ENCODE results near the gene RGS7. TPM values are rescaled to one million over a fixed set of nuclear protein-coding genes. Genes with fewer than 3 reads are reported as not detected.

Gene RGS7
- polyA plus RNA-seq, 1 donor (not counting 4 experiments of a cell fraction or from before 2014, with no cell fraction given) = not detected

- dilution Hi-C loops (cut with MboI; ENCODE audit: extremely low pct_ligation_motif_present, low sequenced_read_pairs) = no loop called here
- no peak for DNase-seq (ENCODE audit: low read depth, low spot score)
- Histone ChIP-seq H3K79me2 (ENCODE audit: control insufficient read depth, insufficient read depth, low read length) (no peaks in the 10 kb centered on the region), H3K36me3 (ENCODE audit: control insufficient read depth in 2 of 2, extremely low read depth in 1 of 2, insufficient read depth in 2 of 2, low read length in 2 of 2) (no peaks in the 10 kb centered on the region), H3K9me1 (ENCODE audit: control insufficient read depth, extremely low read depth, insufficient read depth, low read length) (no peaks in the 10 kb centered on the region), H3K27me3 (ENCODE audit: control insufficient read depth, extremely low read depth, insufficient read depth, low read length) (no peaks in the 10 kb centered on the region), H3K4me2 (ENCODE audit: control insufficient read depth, extremely low read depth, insufficient read depth, low read depth, low read length) (no peak overlapping the region), H3K4me1 (ENCODE audit: control insufficient read depth, extremely low read depth, insufficient read depth, low read length) (no peaks in the 10 kb centered on the region), H2AFZ (ENCODE audit: control insufficient read depth, low read length) (no peak overlapping the region), H3K4me3 (ENCODE audit: control insufficient read depth in 2 of 3, extremely low read depth in 1 of 3, insufficient read depth in 2 of 3, low read depth in 1 of 3, low read length in 3 of 3) (no peak overlapping the region), H4K20me1 (ENCODE audit: control insufficient read depth, extremely low read depth, insufficient read depth, low read length) (no peaks in the 10 kb centered on the region), H3K9ac (ENCODE audit: control insufficient read depth, extremely low read depth, insufficient read depth, low read length) (no peak overlapping the region), H3K27ac (ENCODE audit: control insufficient read depth, insufficient read depth, low read length) (no peak overlapping the region), H3K9me3 (ENCODE audit: control insufficient read depth, low read depth, low read length) (no peaks in the 10 kb centered on the region)
- TF ChIP-seq CTCF (optimal IDR thresholded peaks at IDR 0.05 in 1 of 3, IDR thresholded peaks at IDR 0.05 in 1 of 3, conservative IDR thresholded peaks at IDR 0.05 in 1 of 3; ENCODE audit: extremely low read depth in 1 of 3, insufficient read depth in 2 of 3, low read length in 3 of 3) = no peak
- TF ChIP-seq EZH2 (IDR thresholded peaks at IDR 0.05; ENCODE audit: low read length) = no peak
- FAIRE-seq = no peak
Observed at GRCh38 chr1:241203817-241204216, 153.2 kb downstream of the RGS7 start.

DNA sequence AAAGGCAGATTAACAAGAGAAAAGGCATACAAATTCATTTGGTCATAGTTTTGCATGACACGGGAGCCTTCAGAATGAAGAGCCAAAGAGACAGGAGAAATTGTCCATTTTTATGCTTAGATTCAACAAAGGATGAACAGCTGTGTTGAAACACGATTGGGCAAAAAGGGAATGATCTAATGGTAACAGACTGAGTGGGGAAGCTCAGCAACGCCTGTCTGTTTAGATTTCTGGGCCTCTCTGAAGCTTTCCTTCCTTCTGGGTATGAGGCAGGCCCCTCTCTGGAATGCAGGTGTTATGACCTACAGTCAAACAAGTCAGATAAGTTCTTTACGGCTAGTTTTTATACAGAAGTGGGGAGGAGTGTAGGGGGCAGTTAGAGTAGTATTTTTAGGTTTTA is 154.6 kb downstream of the RGS7 start:
- H3K27me3 ChIP-seq (ENCODE audit: control insufficient read depth, extremely low read depth, insufficient read depth, low read length) = no peaks in the 10 kb centered on the region
- H3K9me3 ChIP-seq (ENCODE audit: control insufficient read depth, low read depth, low read length) = no peaks in the 10 kb centered on the region
- dilution Hi-C loops (cut with MboI; ENCODE audit: extremely low pct_ligation_motif_present, low sequenced_read_pairs) = no loop called here
- no peaks in the 10 kb centered on the region for H4K20me1 ChIP-seq (ENCODE audit: control insufficient read depth, extremely low read depth, insufficient read depth, low read length)
- H3K9ac ChIP-seq (ENCODE audit: control insufficient read depth, extremely low read depth, insufficient read depth, low read length) = no peak overlapping the region
- H3K9me1 ChIP-seq (ENCODE audit: control insufficient read depth, extremely low read depth, insufficient read depth, low read length) = no peaks in the 10 kb centered on the region
- H3K79me2 ChIP-seq (ENCODE audit: control insufficient read depth, insufficient read depth, low read length) = no peaks in the 10 kb centered on the region
- TF ChIP-seq CTCF (optimal IDR thresholded peaks at IDR 0.05 in 1 of 3, IDR thresholded peaks at IDR 0.05 in 1 of 3, conservative IDR thresholded peaks at IDR 0.05 in 1 of 3; ENCODE audit: extremely low read depth in 1 of 3, insufficient read depth in 2 of 3, low read length in 3 of 3) (no peak), EZH2 (IDR thresholded peaks at IDR 0.05; ENCODE audit: low read length) (no peak)
- no peak overlapping the region for H3K4me2 ChIP-seq (ENCODE audit: control insufficient read depth, extremely low read depth, insufficient read depth, low read depth, low read length)
- no peak for FAIRE-seq
- no peak for DNase-seq (ENCODE audit: low read depth, low spot score)
- H3K27ac ChIP-seq (ENCODE audit: control insufficient read depth, insufficient read depth, low read length) = no peak overlapping the region
- no peak overlapping the region for H2AFZ ChIP-seq (ENCODE audit: control insufficient read depth, low read length)
- no peaks in the 10 kb centered on the region for H3K4me1 ChIP-seq (ENCODE audit: control insufficient read depth, extremely low read depth, insufficient read depth, low read length)
- H3K36me3 ChIP-seq (ENCODE audit: control insufficient read depth in 2 of 2, extremely low read depth in 1 of 2, insufficient read depth in 2 of 2, low read length in 2 of 2) = no peaks in the 10 kb centered on the region
- H3K4me3 ChIP-seq (ENCODE audit: control insufficient read depth in 2 of 3, extremely low read depth in 1 of 3, insufficient read depth in 2 of 3, low read depth in 1 of 3, low read length in 3 of 3) = no peak overlapping the region

Data from keratinocyte (primary cell).